Stomach (tissue), 4 donors: ENCODE data around the gene TNRC18.

Experiments
- EP300 ChIP-seq: sonication (generic); formaldehyde crosslinking; IDR thresholded peaks from one replicate; pipeline ENCODE4 v1.6.1; 2017; ENCODE audit warnings: antibody characterized with exemption
- POLR2A ChIP-seq, 4 donors: fragments of 450-650 bp; IDR thresholded peaks; one replicate each; pipeline ENCODE4 v1.6.1; 2016; ENCODE audit warnings: antibody characterized with exemption in 4 of 4, control low read depth in 2 of 4, mild to moderate bottlenecking in 1 of 4, moderate library complexity in 1 of 4
- POLR2AphosphoS5 ChIP-seq, 3 donors: sonication (generic); formaldehyde crosslinking; IDR thresholded peaks; one replicate each; pipeline ENCODE4 v1.6.1; 2016; ENCODE audit warnings: antibody characterized with exemption in 3 of 3
- TF ChIP-seq, protein P1 (sequence below), 7 experiments: fragments of 450-650 bp in 4 of 7; fragments of 200-600 bp in 3 of 7; sonication (generic) in 3 of 7; IDR thresholded peaks; one replicate each; pipeline ENCODE4 v1.5.1; 2016 to 2019; ENCODE audit warnings: antibody characterized with exemption in 7 of 7, control low read depth in 2 of 7, mild to moderate bottlenecking in 1 of 7

DNA sequence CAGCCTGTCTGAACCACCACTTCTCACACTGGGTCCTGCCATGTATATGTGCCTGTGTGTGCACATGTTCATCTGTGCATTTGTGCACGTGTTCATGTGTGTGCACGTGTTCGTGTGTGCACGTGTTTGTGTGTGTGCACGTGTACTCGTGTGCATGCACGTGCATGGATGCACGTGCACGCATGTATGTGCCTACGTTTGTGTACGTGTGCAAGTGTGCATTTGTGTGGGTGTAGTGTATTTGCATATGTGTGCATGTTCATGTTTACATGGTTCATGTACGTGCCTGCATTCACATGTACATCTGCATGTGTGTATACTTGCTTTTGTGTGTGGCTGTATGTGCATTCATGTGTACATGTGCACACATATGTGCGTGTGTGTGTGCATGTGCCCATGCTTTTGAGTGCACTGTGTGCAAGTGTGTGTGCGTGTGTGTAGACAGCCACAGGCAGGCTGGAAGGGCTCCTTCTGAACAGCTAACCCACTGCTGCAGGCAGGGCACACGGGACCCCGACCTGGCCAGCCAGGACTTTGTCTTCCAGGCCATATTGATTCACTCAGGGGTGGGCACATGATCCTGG is 112.7 kb downstream of the TNRC18 start:
- TF ChIP-seq POLR2AphosphoS5 (IDR thresholded peaks at IDR 0.05) (no peak), EP300 (no peak), POLR2A (IDR thresholded peaks at IDR 0.05) (no peak)
- TF ChIP-seq, protein P1, sequence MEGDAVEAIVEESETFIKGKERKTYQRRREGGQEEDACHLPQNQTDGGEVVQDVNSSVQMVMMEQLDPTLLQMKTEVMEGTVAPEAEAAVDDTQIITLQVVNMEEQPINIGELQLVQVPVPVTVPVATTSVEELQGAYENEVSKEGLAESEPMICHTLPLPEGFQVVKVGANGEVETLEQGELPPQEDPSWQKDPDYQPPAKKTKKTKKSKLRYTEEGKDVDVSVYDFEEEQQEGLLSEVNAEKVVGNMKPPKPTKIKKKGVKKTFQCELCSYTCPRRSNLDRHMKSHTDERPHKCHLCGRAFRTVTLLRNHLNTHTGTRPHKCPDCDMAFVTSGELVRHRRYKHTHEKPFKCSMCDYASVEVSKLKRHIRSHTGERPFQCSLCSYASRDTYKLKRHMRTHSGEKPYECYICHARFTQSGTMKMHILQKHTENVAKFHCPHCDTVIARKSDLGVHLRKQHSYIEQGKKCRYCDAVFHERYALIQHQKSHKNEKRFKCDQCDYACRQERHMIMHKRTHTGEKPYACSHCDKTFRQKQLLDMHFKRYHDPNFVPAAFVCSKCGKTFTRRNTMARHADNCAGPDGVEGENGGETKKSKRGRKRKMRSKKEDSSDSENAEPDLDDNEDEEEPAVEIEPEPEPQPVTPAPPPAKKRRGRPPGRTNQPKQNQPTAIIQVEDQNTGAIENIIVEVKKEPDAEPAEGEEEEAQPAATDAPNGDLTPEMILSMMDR (IDR thresholded peaks at IDR 0.05) = no peak
